Loucy (cell line): ENCODE data around the gene MRPL36.

Experiments
- H2AFZ ChIP-seq: fragments of 200-600 bp; sonication (generic); 2 replicates; pipeline ENCODE4 v1.6.0; 2016; ENCODE audit warnings: antibody characterized with exemption, mild to moderate bottlenecking, low read length, moderate library complexity
- H3F3A ChIP-seq: fragments of 200-600 bp; 2 replicates; pipeline ENCODE4 v1.6.0; 2016; ENCODE audit warnings: antibody characterized with exemption, low read depth, mild to moderate bottlenecking
- H3K27me3 ChIP-seq: fragments of 200-600 bp; sonication (generic); 2 replicates; pipeline ENCODE4 v1.6.1; 2014; ENCODE audit warnings: low read length, mild to moderate bottlenecking; ENCODE audit not compliant: insufficient read depth, poor library complexity, severe bottlenecking
- H3K36me3 ChIP-seq: fragments of 200-600 bp; sonication (generic); 2 replicates; pipeline ENCODE4 v1.6.1; 2016; ENCODE audit warnings: low read length; ENCODE audit not compliant: insufficient read depth
- H3K4me1 ChIP-seq: fragments of 200-600 bp; sonication (generic); 2 replicates; pipeline ENCODE4 v1.5.1; 2014; ENCODE audit warnings: low read length, mild to moderate bottlenecking; ENCODE audit not compliant: insufficient read depth, poor library complexity, severe bottlenecking
- H3K4me2 ChIP-seq: fragments of 200-600 bp; sonication (generic); 2 replicates; pipeline ENCODE4 v1.6.0; 2014; ENCODE audit warnings: antibody characterized with exemption, low read length, low read depth, mild to moderate bottlenecking; ENCODE audit not compliant: poor library complexity, severe bottlenecking
- H3K4me3 ChIP-seq: fragments of 200-600 bp; sonication (generic); 2 replicates; pipeline ENCODE4 v1.5.1; 2014; ENCODE audit warnings: low read length, mild to moderate bottlenecking, mixed read lengths; ENCODE audit not compliant: poor library complexity, severe bottlenecking
- H3K79me2 ChIP-seq: fragments of 200-600 bp; sonication (generic); 2 replicates; pipeline ENCODE4 v1.6.1; 2014; ENCODE audit warnings: low read length; ENCODE audit not compliant: insufficient read depth
- H3K9ac ChIP-seq: fragments of 200-600 bp; sonication (generic); 2 replicates; pipeline ENCODE4 v1.6.0; 2014; ENCODE audit warnings: mild to moderate bottlenecking, low read depth, low read length, moderate library complexity; ENCODE audit not compliant: poor library complexity, severe bottlenecking
- H3K9me2 ChIP-seq: fragments of 200-600 bp; sonication (generic); replicated peaks from 2 replicates; pipeline ENCODE4 v1.6.1; 2016; ENCODE audit warnings: low read depth, low read length, mixed read lengths
- H3K9me3 ChIP-seq: fragments of 200-600 bp; sonication (generic); 2 replicates; pipeline ENCODE4 v1.6.1; 2014; ENCODE audit warnings: mild to moderate bottlenecking, antibody characterized with exemption, low read length, low read depth; ENCODE audit not compliant: insufficient read depth
- H4K20me1 ChIP-seq: fragments of 200-600 bp; sonication (generic); 2 replicates; pipeline ENCODE4 v1.6.0; 2014; ENCODE audit warnings: antibody characterized with exemption, low read length, mild to moderate bottlenecking; ENCODE audit not compliant: insufficient read depth, poor library complexity, severe bottlenecking
- EZH2phosphoT487 ChIP-seq: fragments of 200-600 bp; IDR thresholded peaks from 2 replicates; pipeline ENCODE4 v1.6.1; 2018; ENCODE audit warnings: antibody characterized with exemption, mild to moderate bottlenecking, moderate library complexity, borderline replicate concordance
- TF ChIP-seq, protein P1 (sequence below): fragments of 200-600 bp; sonication (generic); conservative IDR thresholded peaks from 2 replicates; pipeline ENCODE4 v1.5.1; 2014; ENCODE audit warnings: mild to moderate bottlenecking, antibody characterized with exemption, low read length

MRPL36 gene

DNA sequence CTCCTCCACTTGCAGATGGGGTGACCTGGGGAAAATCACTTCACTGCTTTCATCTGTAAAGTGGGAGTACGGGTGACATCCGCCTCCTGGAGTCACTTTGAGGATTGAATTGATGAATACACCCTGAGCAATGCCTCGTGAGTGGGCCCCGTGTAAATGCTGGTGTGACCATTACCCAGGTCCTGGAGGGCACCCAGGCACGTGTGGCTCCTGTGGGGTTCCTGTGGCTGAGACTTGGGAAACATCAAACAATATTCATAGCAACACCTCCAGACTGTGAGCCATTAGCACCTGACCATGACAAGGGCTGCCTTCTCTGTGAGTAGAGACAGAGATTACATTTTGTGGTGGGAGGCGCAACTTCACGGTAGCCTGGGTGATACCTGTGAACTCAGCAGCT is 11.4 kb downstream of the MRPL36 start:
- Histone ChIP-seq H3K79me2 (no peaks in the 10 kb centered on the region), H3K9me3 (no peaks in the 10 kb centered on the region), H2AFZ (no peak overlapping the region), H3K36me3 (no peaks in the 10 kb centered on the region), H3K9me2 (no peaks in the 10 kb centered on the region), H3F3A (peaks cover 3% of the 10 kb centered on the region; the same call in 1 of the 2 replicates), H3K4me1 (peaks cover 22% of the 10 kb centered on the region), H3K27me3 (no peaks in the 10 kb centered on the region), H3K9ac (no peak overlapping the region), H3K4me2 (no peak overlapping the region), H3K4me3 (no peak overlapping the region), H4K20me1 (no peaks in the 10 kb centered on the region)
- TF ChIP-seq EZH2phosphoT487 = no peak
- TF ChIP-seq, protein P1, sequence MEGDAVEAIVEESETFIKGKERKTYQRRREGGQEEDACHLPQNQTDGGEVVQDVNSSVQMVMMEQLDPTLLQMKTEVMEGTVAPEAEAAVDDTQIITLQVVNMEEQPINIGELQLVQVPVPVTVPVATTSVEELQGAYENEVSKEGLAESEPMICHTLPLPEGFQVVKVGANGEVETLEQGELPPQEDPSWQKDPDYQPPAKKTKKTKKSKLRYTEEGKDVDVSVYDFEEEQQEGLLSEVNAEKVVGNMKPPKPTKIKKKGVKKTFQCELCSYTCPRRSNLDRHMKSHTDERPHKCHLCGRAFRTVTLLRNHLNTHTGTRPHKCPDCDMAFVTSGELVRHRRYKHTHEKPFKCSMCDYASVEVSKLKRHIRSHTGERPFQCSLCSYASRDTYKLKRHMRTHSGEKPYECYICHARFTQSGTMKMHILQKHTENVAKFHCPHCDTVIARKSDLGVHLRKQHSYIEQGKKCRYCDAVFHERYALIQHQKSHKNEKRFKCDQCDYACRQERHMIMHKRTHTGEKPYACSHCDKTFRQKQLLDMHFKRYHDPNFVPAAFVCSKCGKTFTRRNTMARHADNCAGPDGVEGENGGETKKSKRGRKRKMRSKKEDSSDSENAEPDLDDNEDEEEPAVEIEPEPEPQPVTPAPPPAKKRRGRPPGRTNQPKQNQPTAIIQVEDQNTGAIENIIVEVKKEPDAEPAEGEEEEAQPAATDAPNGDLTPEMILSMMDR = no peak

DNA sequence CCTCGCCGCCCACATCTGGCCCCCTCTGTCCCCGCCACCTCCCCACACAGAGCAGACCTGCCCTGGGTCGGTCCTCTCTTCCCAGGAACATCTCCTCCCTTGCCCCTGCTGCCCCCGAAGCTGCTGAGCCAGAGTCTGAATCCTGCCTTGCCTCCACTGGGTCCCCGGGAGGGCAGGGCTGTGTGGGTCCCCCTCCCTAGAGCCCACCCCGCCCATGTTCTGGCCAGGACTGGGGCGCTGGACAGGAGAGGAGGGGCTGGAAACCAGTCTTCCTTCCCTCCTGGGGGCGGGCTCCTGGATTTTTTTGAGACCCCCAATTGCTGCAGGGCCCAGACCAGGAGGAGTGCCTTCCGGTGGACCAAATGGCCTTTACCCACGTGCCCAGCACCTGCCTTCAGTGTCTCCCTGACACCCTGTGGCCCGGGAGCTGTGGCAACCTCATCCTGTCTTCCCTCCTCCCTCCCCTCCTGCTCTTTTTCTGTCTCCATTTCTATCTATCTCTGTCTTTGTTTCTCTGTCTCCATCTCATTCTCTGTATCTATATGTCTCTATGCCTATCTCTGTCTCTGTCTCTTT is 12.1 kb downstream of the MRPL36 start:
- H3K27me3 ChIP-seq = no peaks in the 10 kb centered on the region

DNA sequence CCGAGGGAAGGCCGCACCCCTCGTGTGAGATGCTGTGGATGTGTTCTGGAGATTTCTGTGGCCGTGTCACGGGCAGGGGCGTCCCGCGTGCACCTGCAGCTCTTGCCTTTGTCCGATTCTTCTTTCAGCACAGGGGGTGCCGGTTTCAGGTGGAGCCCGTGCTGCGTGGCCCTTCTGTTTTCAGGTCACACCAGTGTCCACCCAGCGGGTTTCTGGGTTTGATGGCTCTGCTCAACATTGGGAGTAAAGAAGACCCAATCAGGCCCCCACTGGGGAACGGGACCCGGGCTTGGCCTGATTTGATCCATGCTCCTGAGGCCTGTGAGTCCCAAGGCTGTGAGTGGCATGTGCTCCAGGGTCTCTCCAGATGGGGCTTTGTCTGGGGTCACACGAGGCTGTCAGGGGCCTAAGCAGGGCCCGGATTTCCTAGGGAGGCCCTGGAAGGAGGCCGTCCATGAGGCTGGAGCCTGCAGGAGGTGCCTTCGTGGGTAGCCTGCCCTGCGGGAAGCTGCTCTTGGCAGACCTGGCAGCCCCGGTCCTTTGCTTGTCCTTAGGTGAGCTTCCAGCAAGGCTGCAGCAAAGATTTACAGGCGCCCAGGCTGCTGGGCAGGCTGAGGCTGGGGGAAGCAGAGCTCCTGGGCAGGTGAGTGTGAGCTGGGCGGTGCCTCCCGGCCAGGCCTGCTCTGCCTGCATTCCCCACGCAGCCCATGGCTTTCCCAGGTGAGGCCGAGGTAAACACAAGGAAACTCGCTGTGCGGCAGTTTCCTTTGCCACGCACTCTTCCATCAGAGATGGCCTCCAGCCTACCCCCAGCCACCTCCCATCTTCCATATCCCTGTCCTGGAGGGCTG is 12.8 kb downstream of the MRPL36 start:
- H3F3A ChIP-seq = no peaks in the 10 kb centered on the region
- no peak overlapping the region for H2AFZ ChIP-seq
- no peaks in the 10 kb centered on the region for H4K20me1 ChIP-seq
- no peak overlapping the region for H3K4me2 ChIP-seq
- H3K79me2 ChIP-seq = no peaks in the 10 kb centered on the region
- no peaks in the 10 kb centered on the region for H3K36me3 ChIP-seq
- H3K4me3 ChIP-seq = no peak overlapping the region
- TF ChIP-seq, protein P1 = no peak
- no peak for TF ChIP-seq EZH2phosphoT487
- H3K27me3 ChIP-seq = no peaks in the 10 kb centered on the region
- peaks cover 10% of the 10 kb centered on the region for H3K4me1 ChIP-seq
- H3K9ac ChIP-seq = no peak overlapping the region
- H3K9me3 ChIP-seq = no peaks in the 10 kb centered on the region
- no peaks in the 10 kb centered on the region for H3K9me2 ChIP-seq

More for the DNA sequence above, 12.1 kb downstream of the MRPL36 start:
- no peaks in the 10 kb centered on the region for H3K9me2 ChIP-seq
- H3F3A ChIP-seq = peaks cover under 1% of the 10 kb centered on the region; the same call in 1 of the 2 replicates
- TF ChIP-seq, protein P1 = no peak
- no peak for TF ChIP-seq EZH2phosphoT487
- H4K20me1 ChIP-seq = no peaks in the 10 kb centered on the region
- peaks cover 17% of the 10 kb centered on the region for H3K4me1 ChIP-seq
- H3K4me2 ChIP-seq = no peak overlapping the region
- H2AFZ ChIP-seq = no peak overlapping the region
- no peaks in the 10 kb centered on the region for H3K36me3 ChIP-seq
- H3K79me2 ChIP-seq = no peaks in the 10 kb centered on the region
- H3K4me3 ChIP-seq = no peak overlapping the region
- no peaks in the 10 kb centered on the region for H3K9me3 ChIP-seq
- no peak overlapping the region for H3K9ac ChIP-seq
